Coronary artery (tissue), 2 donors: ENCODE measurements around the gene UNCX.
"Not testable (repeated sequence)": the region's sequence is repeated elsewhere in the genome, so short reads cannot be mapped to it uniquely, and the experiment has no call there.

ENCODE experiments used
- DNase-seq: peaks from one replicate; pipeline ENCODE4 v3.0.0-alpha.2; 2017; ENCODE audit warnings: low spot score
- H3K27ac ChIP-seq, 2 donors: fragments of 200-600 bp; sonication (generic); one replicate each; pipeline ENCODE4 v1.5.1; 2016 to 2019
- H3K4me3 ChIP-seq: fragments of 200-600 bp; sonication (generic); 2 replicates; pipeline ENCODE4 v1.5.1; 2016; ENCODE audit warnings: mild to moderate bottlenecking, moderate library complexity
- TF ChIP-seq, protein P1 (sequence below): fragments of 200-600 bp; sonication (generic); IDR thresholded peaks from one replicate; pipeline ENCODE4 v1.5.1; 2019; ENCODE audit warnings: antibody characterized with exemption

UNCX gene

DNA sequence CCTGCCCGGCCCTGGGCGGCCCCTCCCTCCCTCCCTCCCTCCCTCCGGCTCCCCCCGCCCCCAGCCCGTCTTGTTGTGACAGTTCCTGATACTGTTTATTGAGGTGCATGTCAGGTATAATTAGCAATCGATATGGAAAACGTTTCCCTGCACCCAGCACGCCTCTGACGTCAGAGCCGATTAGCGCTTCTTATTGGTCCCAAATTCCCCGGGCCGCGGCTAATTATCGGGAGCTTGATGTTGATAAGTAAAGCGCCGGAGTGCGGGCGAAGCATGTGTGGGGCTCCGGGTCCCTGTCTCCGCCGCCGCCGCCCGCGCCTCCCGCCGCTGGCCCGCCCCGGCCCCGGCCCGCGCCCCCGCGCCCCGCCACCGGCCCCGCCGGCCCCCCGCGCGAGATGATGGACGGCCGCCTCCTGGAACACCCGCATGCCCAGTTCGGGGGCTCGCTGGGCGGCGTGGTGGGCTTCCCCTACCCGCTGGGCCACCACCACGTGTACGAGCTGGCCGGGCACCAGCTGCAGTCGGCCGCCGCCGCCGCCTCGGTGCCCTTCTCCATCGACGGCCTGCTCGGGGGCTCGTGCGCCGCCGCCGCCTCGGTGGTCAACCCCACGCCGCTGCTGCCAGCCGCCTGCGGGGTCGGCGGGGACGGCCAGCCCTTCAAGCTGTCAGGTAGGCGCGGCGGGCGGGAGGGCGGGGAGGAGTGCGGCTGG is at the start of gene UNCX:
Gene UNCX, plus strand, starts transcription at position 250 of the 710 bp plus-strand sequence. Its CDS starts 146 bp downstream, at position 396.
- peak within 1 kb of the TSS; percentile 14 for H3K4me3 ChIP-seq
- H3K27ac ChIP-seq, result no peak within 1 kb of the TSS
- TF ChIP-seq, protein P1, sequence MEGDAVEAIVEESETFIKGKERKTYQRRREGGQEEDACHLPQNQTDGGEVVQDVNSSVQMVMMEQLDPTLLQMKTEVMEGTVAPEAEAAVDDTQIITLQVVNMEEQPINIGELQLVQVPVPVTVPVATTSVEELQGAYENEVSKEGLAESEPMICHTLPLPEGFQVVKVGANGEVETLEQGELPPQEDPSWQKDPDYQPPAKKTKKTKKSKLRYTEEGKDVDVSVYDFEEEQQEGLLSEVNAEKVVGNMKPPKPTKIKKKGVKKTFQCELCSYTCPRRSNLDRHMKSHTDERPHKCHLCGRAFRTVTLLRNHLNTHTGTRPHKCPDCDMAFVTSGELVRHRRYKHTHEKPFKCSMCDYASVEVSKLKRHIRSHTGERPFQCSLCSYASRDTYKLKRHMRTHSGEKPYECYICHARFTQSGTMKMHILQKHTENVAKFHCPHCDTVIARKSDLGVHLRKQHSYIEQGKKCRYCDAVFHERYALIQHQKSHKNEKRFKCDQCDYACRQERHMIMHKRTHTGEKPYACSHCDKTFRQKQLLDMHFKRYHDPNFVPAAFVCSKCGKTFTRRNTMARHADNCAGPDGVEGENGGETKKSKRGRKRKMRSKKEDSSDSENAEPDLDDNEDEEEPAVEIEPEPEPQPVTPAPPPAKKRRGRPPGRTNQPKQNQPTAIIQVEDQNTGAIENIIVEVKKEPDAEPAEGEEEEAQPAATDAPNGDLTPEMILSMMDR, result no peak
- DNase-seq, result no peak

DNA sequence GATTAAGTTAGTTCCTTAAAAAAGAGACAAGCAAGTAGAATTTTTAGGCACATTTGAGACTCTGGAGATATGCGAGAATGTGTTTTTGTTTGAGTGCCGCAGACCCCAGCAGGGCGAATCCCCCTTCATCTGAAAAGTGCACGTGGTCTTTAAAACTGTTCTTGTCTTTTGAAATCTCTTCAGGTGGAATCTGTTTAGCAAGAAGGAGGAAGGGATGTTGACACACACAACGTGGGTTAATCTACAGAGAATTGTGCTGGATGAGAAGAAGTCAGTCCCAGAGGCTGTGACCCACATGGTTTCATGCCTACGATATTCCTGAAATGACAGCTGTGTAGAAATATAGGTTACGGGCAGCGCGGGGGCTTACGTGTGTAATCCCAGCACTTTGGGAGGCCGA is 45.5 kb upstream of the UNCX start:
- Histone ChIP-seq H3K4me3 (no peak overlapping the region), H3K27ac (no peak overlapping the region)
- TF ChIP-seq, protein P1, result no peak
- DNase-seq, result no peak

DNA sequence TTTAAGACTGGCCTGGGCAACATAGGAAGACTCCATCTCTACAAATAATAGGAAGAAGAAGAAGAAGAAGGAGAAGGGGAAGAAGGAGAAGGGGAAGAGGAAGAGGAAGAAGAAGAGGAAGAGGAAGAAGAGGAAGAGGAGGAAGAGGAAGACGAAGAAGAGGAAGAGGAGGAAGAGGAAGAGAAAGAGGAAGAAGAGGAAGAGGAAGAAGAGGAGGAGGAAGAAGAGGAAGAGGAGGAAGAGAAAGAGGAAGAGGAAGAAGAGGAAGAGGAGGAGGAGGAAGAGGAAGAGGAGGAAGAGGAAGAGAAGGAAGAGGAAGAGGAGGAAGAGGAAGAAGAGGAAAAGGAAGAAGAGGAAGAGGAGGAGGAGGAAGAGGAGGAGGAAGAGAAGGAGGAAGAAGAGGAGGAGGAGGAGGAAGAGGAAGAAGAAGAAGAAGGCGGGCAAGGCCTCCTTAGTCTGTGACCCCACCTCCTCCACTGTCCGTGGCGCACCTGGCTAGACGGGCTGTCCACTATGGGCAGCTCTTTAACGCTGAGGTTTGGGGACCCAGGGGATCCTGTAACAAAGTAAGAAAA is 43.9 kb upstream of the UNCX start:
- no peak overlapping the region for H3K4me3 ChIP-seq
- no peak overlapping the region for H3K27ac ChIP-seq
- TF ChIP-seq, protein P1, result no peak
- no peak for DNase-seq

DNA sequence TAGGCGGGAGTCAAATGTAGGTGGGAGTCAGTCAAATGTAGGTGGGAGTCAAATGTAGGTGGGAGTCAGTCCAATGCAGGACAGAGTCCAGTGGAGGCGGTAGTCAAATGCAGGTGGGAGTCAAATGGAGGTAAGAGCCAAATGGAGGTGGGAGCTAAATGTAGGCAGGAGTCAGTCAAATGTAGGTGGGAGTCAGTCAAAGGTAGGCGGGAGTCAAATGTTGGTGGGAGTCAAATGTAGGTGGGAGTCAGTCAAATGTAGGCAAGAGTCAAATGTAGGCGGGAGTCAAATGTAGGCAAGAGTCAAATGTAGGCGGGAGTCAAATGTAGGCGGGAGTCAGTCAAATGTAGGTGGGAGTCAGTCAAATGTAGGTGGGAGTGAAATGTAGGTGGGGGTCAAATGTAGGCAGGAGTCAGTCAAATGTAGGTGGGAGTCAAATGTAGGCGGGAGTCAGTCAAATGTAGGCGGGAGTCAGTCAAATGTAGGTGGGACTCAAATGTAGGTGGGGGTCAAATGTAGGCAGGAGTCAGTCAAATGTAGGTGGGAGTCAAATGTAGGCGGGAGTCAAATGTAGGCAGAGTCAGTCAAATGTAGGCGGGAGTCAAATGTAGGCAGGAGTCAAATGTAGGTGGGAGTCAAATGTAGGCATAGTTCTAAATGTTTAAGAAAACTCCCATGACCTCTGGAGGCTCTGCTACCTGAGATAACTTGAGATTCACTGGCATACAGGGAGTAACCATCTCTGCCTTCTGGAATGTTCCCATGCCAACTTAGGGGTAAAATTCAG is 42.5 kb upstream of the UNCX start:
- Histone ChIP-seq H3K4me3 (no peak overlapping the region), H3K27ac (no peak overlapping the region)
- DNase-seq, result no peak
- TF ChIP-seq, protein P1, result no peak

DNA sequence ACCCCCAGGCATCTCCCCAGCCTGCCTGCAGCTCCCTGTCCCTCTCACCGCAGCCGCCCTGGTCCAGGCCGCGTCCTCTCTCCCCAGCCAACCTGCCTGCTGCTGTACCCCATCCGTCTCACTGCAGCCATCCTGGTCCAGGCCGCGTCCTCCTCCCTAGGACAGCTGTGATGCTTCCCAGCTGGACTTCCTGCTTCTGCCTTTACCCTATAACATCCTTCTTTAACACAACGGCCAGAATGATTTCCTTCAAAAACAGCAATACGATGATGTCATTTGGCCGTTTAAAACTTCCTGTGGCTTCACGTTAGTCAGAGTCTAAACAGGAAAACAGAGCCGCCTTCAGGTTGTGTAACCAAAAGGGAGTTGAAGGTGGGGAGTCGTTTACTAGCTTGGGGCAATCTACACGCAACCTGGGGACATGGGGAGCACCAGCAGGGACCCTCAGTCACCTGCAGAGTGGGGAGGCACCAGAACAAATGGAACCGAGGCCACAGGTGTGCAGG is 40.4 kb upstream of the UNCX start:
- TF ChIP-seq, protein P1, result no peak
- no peak for DNase-seq
- no peak overlapping the region for H3K27ac ChIP-seq
- H3K4me3 ChIP-seq, result no peak overlapping the region

DNA sequence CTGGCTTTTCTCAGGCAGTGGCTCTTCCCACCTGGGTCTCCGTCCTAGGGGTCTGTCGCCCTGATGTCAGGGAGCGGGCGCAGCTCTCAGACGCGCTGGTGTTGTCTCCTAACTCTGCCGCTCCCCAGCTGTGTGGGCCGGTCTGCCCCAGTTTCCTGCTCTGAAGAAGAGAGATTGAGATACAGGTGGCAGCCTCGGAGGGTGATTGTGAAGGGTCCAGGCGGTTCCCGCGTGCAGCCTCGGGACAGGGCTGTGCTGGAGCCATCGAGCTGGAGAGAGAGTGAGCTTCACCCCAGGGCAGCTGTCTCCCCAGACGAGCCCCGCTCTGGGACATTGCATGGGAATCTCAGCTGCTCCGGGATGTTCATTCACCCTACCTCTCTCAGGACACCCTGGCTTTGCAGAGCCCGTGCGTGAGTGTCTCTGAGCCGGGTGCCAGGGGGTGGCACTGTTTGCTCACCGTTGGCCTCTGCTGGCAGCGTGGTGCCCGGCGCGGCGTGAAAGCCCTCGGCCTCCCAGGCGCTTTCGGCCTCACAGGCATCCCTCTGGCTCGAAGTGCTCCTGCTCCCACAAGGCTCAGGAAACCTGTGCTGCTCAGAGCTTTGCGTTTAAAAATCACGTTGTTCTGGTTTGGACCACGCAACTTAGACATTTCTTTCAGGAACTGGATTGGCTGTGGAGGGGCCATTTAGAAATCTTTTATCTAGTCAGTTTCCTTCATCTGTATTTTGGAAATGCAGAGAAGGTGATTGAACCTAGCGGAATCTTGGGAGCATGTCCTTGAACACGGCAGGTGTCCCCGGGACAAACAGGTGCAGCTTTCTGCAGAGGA is 38.9 kb upstream of the UNCX start:
- DNase-seq, result no peak
- H3K4me3 ChIP-seq, result no peak overlapping the region
- TF ChIP-seq, protein P1, result no peak
- no peak overlapping the region for H3K27ac ChIP-seq

DNA sequence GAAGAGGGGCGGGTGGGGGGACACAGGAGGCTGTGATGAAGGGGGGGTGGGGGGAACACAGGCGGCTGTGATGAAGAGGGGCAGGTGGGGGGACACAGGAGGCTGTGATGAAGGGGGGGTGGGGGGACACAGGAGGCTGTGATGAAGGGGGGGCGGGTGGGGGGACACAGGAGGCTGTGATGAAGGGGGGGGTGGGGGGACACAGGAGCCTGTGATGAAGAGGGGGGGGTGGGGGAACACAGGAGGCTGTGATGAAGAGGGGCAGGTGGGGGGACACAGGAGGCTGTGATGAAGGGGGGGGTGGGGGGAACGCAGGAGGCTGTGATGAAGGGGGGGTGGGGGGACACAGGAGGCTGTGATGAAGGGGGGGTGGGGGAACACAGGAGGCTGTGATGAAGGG is 36.2 kb upstream of the UNCX start:
- H3K4me3 ChIP-seq, DNase-seq, H3K27ac ChIP-seq: not testable (repeated sequence)
